Measurements from ENCODE around the gene NT5C3A. TPM values are rescaled to one million over a fixed set of nuclear protein-coding genes. Genes with fewer than 3 reads are reported as not detected.

Gene NT5C3A
- total and polyA plus RNA-seq, 9 of the 15 experiments (the other 6 are each of a cell fraction or from before 2014, with no cell fraction given): 18.6 to 60.1 (median 40.0) TPM

- WGBS (ENCODE audit: insufficient coverage, low coverage, missing lambda C conversion rate): 10% methylated on average over 1 of the region's 1 CpG
- no peak overlapping the region for H3K9ac ChIP-seq (ENCODE audit: insufficient read depth in 1 of 2, low read depth in 2 of 2, low read length in 2 of 2)
- TF ChIP-seq POU5F1 (IDR thresholded peaks at IDR 0.05; ENCODE audit: borderline replicate concordance, low read depth, low read length, partially characterized antibody) (no peak), SRSF1 (IDR thresholded peaks at IDR 0.05; ENCODE audit: low read depth, low read length) (no peak), ZC3H4 (CRISPR knock-in tag; IDR thresholded peaks at IDR 0.05; ENCODE audit: borderline replicate concordance) (no peak), MYNN (IDR thresholded peaks at IDR 0.05) (no peak), MYNN (CRISPR knock-in tag; IDR thresholded peaks at IDR 0.05) (no peak), ZNF174 (CRISPR knock-in tag; IDR thresholded peaks at IDR 0.05) (no peak), DMBX1 (CRISPR knock-in tag; IDR thresholded peaks at IDR 0.05; ENCODE audit: borderline replicate concordance) (no peak), RNF219 (CRISPR knock-in tag; IDR thresholded peaks at IDR 0.05) (no peak), SMAD3 (CRISPR knock-in tag; conservative IDR thresholded peaks at IDR 0.05) (no peak), CLOCK (CRISPR knock-in tag; IDR thresholded peaks at IDR 0.05; ENCODE audit: borderline replicate concordance) (no peak), RFX7 (CRISPR knock-in tag; IDR thresholded peaks at IDR 0.05) (no peak), ZNF263 (CRISPR knock-in tag; IDR thresholded peaks at IDR 0.05; ENCODE audit: borderline replicate concordance) (no peak), ZFP30 (CRISPR knock-in tag; IDR thresholded peaks at IDR 0.05; ENCODE audit: borderline replicate concordance) (no peak), ZNF717 (CRISPR knock-in tag; IDR thresholded peaks at IDR 0.05) (no peak), ILF3 (IDR thresholded peaks at IDR 0.05; ENCODE audit: borderline replicate concordance) (no peak), PURB (CRISPR knock-in tag; IDR thresholded peaks at IDR 0.05; ENCODE audit: low read depth) (no peak)
- TF ChIP-seq, protein P1, sequence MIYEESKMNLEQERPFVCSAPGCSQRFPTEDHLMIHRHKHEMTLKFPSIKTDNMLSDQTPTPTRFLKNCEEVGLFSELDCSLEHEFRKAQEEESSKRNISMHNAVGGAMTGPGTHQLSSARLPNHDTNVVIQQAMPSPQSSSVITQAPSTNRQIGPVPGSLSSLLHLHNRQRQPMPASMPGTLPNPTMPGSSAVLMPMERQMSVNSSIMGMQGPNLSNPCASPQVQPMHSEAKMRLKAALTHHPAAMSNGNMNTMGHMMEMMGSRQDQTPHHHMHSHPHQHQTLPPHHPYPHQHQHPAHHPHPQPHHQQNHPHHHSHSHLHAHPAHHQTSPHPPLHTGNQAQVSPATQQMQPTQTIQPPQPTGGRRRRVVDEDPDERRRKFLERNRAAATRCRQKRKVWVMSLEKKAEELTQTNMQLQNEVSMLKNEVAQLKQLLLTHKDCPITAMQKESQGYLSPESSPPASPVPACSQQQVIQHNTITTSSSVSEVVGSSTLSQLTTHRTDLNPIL (CRISPR knock-in tag; IDR thresholded peaks at IDR 0.05): no peak
- peaks cover 8% of the 10 kb centered on the region for H3K79me2 ChIP-seq (ENCODE audit: control insufficient read depth, insufficient read depth, low read length)
- in situ Hi-C loops (cut with MboI) (no loop called here), intact Hi-C loops (cut with micrococcal nuclease) (loop anchor here (10.0 kb wide), 1 partner anchor 572 kb away; the partner anchor contains the start of genes AVL9 and LSM5)
- no peaks in the 10 kb centered on the region for H3K9me1 ChIP-seq (ENCODE audit: control insufficient read depth, insufficient read depth, low read length)
- H4K20me1 ChIP-seq (replicated peaks; ENCODE audit: control insufficient read depth, insufficient read depth, low read length): 0 out of 2 replicates have a peak, but pooled peaks cover 2% of the 10 kb centered on the region
- no peak overlapping the region for H3K4me2 ChIP-seq (ENCODE audit: insufficient read depth, low read length)
- DNase-seq (ENCODE audit: extremely low read depth in 1 of 4, low spot score in 3 of 4) (no peak), FAIRE-seq (no peak), ATAC-seq (no peak)
- ChIA-PET CTCF (ENCODE audit: low intra/inter-chr PET ratio) (no interaction called here), POLR2A (no interaction called here)
- H3K27me3 ChIP-seq (ENCODE audit: control insufficient read depth in 2 of 2, insufficient read depth in 2 of 2, low read length in 2 of 2): no peaks in the 10 kb centered on the region
- no peak overlapping the region for H3K27ac ChIP-seq (ENCODE audit: extremely low read depth, low read depth, low read length)
- H2AFZ ChIP-seq (ENCODE audit: low read depth, low read length): no peak overlapping the region
- no TSS peak for BruUV-seq (replicated peaks)
- H3K4me1 ChIP-seq (replicated peaks in 1 of 2; ENCODE audit: control insufficient read depth in 2 of 2, insufficient read depth in 2 of 2, low read length in 2 of 2): peaks cover 0 to 5% of the 10 kb centered on the region in 2 experiments; a peak in 2 of 5 replicates
- H3K36me3 ChIP-seq (ENCODE audit: control insufficient read depth, insufficient read depth, low read length): no peaks in the 10 kb centered on the region
- no peak overlapping the region for H3K4me3 ChIP-seq
- H3K9me3 ChIP-seq (replicated peaks; ENCODE audit: control insufficient read depth, insufficient read depth, low read depth, low read length): peaks cover 10% of the 10 kb centered on the region
These were observed 4.2 kb upstream of the NT5C3A start for GRCh38 chr7:33066771-33067170.
